Gastrocnemius medialis (tissue), 4 donors: ENCODE measurements around the gene TGM5. TPM values are rescaled to one million over a fixed set of nuclear protein-coding genes. Genes with fewer than 3 reads are reported as not detected.

Source experiments
- ATAC-seq, 2 donors: fragments of 150-250 bp; one replicate each; pipeline ENCODE4 v1.9.1; 2016
- DNase-seq, 2 donors: peaks; one replicate each; pipeline ENCODE4 v3.0.0-alpha.2; 2019
- H3K27ac ChIP-seq, 4 donors: fragments of 200-600 bp; sonication (generic); 1 replicate in 1 of 4; 2 replicates in 3 of 4; pipeline ENCODE4 v1.5.1; 2016 to 2018; ENCODE audit warnings: mild to moderate bottlenecking in 2 of 4, moderate library complexity in 1 of 4
- H3K27me3 ChIP-seq, 3 donors: fragments of 200-600 bp; sonication (generic) in 2 of 3; 1 replicate in 1 of 3; 2 replicates in 2 of 3; pipeline versions ENCODE4 v1.5.1 to v1.6.0; 2016 to 2019; ENCODE audit warnings: mild to moderate bottlenecking in 1 of 3, moderate library complexity in 1 of 3
- H3K36me3 ChIP-seq, 2 donors: fragments of 200-600 bp; sonication (generic) in 1 of 2; one replicate each; pipeline ENCODE4 v1.5.1; 2017 to 2018
- H3K4me1 ChIP-seq, 2 donors: fragments of 200-600 bp; sonication (generic) in 1 of 2; one replicate each; pipeline ENCODE4 v1.5.1; 2016 to 2017; ENCODE audit warnings: mild to moderate bottlenecking in 2 of 2
- H3K4me3 ChIP-seq, 4 donors: fragments of 200-600 bp; sonication (generic) in 3 of 4; 1 replicate in 1 of 4; 2 replicates in 3 of 4; pipeline ENCODE4 v1.5.1; 2016 to 2019; ENCODE audit warnings: mild to moderate bottlenecking in 2 of 4
- H3K9me3 ChIP-seq, 3 donors: fragments of 200-600 bp; sonication (generic) in 2 of 3; 1 replicate in 1 of 3; 2 replicates in 2 of 3; pipeline ENCODE4 v1.5.1; 2016 to 2019
- POLR2A ChIP-seq, 2 donors: fragments of 450-650 bp; IDR thresholded peaks; one replicate each; pipeline ENCODE4 v1.6.1; 2017; ENCODE audit warnings: antibody characterized with exemption in 2 of 2, mild to moderate bottlenecking in 2 of 2, moderate library complexity in 2 of 2
- in situ Hi-C, 4 donors: fragments of 200-750 bp; cut with MboI; loops; one replicate each; pipeline versions ENCODE4 v1.15.0 to v1.8.0; 2017; ENCODE audit warnings: low sequenced_read_pairs in 4 of 4
- intact Hi-C: fragments of 100-400 bp; cut with DNase I; formaldehyde crosslinking; loops from one replicate; pipeline ENCODE4 v1.15.1; 2023; ENCODE audit warnings: low total_unique reads
- total RNA-seq, 4 donors: library from RNA; depleted of rRNA; stranded (reverse); fragments of >200 nt; gene quantifications; one replicate each; pipeline versions ENCODE4 v1.1.0 to v1.2.3, GENCODE V29; 2016
- TF ChIP-seq, protein P1 (sequence below), 5 experiments: fragments of 450-650 bp in 3 of 5; fragments of 200-600 bp in 2 of 5; sonication (generic) in 2 of 5; IDR thresholded peaks in 4 of 5; conservative IDR thresholded peaks in 1 of 5; 1 replicate in 4 of 5; 2 replicates in 1 of 5; pipeline ENCODE4 v1.5.1; 2016 to 2019; ENCODE audit warnings: antibody characterized with exemption in 5 of 5, mild to moderate bottlenecking in 3 of 5, moderate library complexity in 3 of 5

Gene TGM5
- total RNA-seq, 4 donors from 2014 or later, result 1.4 TPM; not detected in 3

DNA sequence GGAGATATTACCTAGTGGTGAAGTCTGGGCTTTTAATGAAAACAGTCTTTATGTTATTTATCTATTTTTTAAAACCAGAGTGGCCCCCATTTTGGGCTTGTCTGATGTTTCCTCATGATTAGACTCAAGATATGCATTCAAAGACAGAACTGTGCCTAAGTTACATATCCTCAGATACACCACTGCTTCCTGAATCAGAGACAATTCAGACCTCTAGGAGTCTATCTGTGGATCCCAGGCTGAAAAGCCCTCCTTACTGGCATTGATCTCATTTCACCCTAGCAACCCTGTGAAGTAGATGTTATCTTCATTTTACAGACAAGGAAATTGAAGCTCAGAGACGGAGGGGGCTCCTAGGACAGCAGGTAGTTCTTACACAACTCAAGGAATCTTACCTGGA, 16.8 kb upstream of the TGM5 start:
- TF ChIP-seq POLR2A (IDR thresholded peaks at IDR 0.05), result no peak
- TF ChIP-seq, protein P1, sequence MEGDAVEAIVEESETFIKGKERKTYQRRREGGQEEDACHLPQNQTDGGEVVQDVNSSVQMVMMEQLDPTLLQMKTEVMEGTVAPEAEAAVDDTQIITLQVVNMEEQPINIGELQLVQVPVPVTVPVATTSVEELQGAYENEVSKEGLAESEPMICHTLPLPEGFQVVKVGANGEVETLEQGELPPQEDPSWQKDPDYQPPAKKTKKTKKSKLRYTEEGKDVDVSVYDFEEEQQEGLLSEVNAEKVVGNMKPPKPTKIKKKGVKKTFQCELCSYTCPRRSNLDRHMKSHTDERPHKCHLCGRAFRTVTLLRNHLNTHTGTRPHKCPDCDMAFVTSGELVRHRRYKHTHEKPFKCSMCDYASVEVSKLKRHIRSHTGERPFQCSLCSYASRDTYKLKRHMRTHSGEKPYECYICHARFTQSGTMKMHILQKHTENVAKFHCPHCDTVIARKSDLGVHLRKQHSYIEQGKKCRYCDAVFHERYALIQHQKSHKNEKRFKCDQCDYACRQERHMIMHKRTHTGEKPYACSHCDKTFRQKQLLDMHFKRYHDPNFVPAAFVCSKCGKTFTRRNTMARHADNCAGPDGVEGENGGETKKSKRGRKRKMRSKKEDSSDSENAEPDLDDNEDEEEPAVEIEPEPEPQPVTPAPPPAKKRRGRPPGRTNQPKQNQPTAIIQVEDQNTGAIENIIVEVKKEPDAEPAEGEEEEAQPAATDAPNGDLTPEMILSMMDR (IDR thresholded peaks at IDR 0.05 in 4 of 5, conservative IDR thresholded peaks at IDR 0.05 in 1 of 5), result no peak
- DNase-seq (no peak), ATAC-seq (no peak)
- Histone ChIP-seq H3K36me3 (no peaks in the 10 kb centered on the region), H3K4me1 (peaks cover 8 to 10% of the 10 kb centered on the region in 2 donors), H3K27me3 (no peaks in the 10 kb centered on the region), H3K9me3 (no peaks in the 10 kb centered on the region), H3K27ac (no peak overlapping the region), H3K4me3 (no peak overlapping the region)
- intact Hi-C loops (loop anchor here (5.0 kb wide), 1 partner anchor 44 kb away; no protein-coding TSS in a partner anchor), in situ Hi-C loops (no loop called here)

DNA sequence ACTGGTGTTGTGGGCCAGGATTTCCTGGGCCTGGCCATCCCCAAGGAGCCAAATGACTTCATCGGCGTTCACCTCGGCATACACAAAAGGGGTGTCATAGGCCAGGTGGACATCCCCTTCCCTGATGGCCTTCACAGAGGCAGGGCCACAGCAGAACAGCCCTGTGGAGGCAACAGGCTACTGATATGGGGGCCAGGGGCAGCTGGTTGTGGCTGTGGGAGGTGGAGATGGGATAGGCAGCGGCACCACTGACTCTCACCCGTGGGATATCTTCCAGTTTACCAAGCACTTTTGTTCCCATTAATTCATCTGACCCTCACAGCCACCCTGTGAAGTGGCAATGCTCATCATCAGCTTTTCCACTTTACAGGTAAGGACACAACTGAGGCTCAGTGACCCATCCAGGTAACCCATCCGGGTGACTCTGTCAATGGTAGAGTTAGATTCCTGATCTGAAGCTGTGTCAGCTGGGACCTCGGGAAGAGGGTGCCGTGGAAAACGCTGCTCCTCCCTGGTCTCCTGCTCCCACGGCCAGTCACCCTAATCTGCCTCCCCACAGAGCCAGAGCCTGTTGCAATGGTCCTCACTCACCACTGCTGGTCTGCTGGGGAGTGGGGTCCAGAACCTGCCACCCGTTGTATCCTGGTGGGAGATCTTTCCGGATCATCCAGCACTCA, 15.3 kb upstream of the TGM5 start:
- H3K27ac ChIP-seq, result no peak overlapping the region
- no peaks in the 10 kb centered on the region for H3K36me3 ChIP-seq
- H3K4me3 ChIP-seq, result no peak overlapping the region
- intact Hi-C loops, result loop anchor here (5.0 kb wide), 1 partner anchor 45 kb away; no protein-coding TSS in a partner anchor
- DNase-seq (no peak), ATAC-seq (no peak)
- peaks cover 16 to 19% of the 10 kb centered on the region in 2 donors for H3K4me1 ChIP-seq
- TF ChIP-seq, protein P1 (IDR thresholded peaks at IDR 0.05 in 4 of 5, conservative IDR thresholded peaks at IDR 0.05 in 1 of 5), result no peak
- TF ChIP-seq POLR2A (IDR thresholded peaks at IDR 0.05), result no peak
- in situ Hi-C loops, result no loop called here
- H3K27me3 ChIP-seq, result no peaks in the 10 kb centered on the region
- no peaks in the 10 kb centered on the region for H3K9me3 ChIP-seq

DNA sequence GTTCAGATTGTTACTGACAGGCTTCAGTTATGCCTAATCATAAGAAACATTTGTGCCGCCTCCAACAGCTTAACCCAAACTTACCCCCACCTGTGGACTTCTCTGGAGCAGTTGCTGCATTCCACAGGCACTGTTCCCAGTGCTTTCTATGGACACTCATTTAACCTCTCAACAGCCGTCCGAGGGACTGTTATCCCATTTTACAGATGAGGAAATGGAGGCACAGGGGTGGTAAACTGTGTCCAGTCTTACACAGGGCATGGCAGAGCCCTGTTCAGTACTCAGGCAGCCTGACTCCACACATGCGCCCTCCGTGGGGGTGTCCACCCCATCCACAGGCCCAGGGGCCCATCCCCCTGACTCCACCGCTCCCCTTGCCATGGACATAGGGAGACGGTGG, 14.3 kb upstream of the TGM5 start:
- no peak for TF ChIP-seq POLR2A (IDR thresholded peaks at IDR 0.05)
- TF ChIP-seq, protein P1 (IDR thresholded peaks at IDR 0.05 in 4 of 5, conservative IDR thresholded peaks at IDR 0.05 in 1 of 5), result no peak
- no peak for ATAC-seq
- H3K27ac ChIP-seq, result peak overlapping the region in 1 of 4 donors; percentile 55
- no peaks in the 10 kb centered on the region for H3K9me3 ChIP-seq
- no peak overlapping the region for H3K4me3 ChIP-seq
- no peak for DNase-seq
- no peaks in the 10 kb centered on the region for H3K36me3 ChIP-seq
- in situ Hi-C loops, result no loop called here
- H3K27me3 ChIP-seq, result no peaks in the 10 kb centered on the region
- peaks cover 24 to 27% of the 10 kb centered on the region in 2 donors for H3K4me1 ChIP-seq
- intact Hi-C loops, result loop anchor here (5.0 kb wide), 1 partner anchor 46 kb away; no protein-coding TSS in a partner anchor

DNA sequence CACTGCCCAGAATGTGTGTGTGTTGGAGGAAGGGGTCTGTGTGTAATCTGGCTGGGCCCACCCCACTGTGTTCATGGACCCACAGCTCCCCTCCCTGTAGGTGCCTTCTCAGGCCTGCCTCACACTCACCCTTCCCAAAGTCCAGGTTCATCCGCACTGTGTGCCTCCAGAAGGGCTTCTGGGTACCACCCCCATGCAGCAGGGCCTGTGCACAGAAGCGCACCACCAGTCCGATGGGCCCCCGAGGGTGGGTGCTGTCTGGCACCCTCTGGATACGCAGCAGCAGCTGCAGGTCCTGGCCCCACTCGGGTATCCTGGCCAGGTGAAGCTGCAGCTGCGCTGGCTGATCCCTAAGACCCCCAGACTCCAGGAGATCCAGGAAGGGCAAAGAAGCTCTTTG, 12.8 kb upstream of the TGM5 start:
- Histone ChIP-seq H3K9me3 (no peaks in the 10 kb centered on the region), H3K4me3 (no peak overlapping the region), H3K27me3 (no peaks in the 10 kb centered on the region), H3K27ac (no peak overlapping the region), H3K4me1 (peaks cover 34 to 42% of the 10 kb centered on the region in 2 donors), H3K36me3 (no peaks in the 10 kb centered on the region)
- DNase-seq (no peak), ATAC-seq (no peak)
- in situ Hi-C loops, result no loop called here
- intact Hi-C loops, result loop anchor here (10.0 kb wide), 1 partner anchor 175 kb away; the partner anchor contains the start of gene UBR1
- TF ChIP-seq POLR2A (IDR thresholded peaks at IDR 0.05), result no peak
- TF ChIP-seq, protein P1 (IDR thresholded peaks at IDR 0.05 in 4 of 5, conservative IDR thresholded peaks at IDR 0.05 in 1 of 5), result no peak
